ENCODE measurements around the gene ANKRD17.
A peak's percentile ranks its signal among the peaks of the same experiment; 100 is the strongest.

ANKRD17 gene

DNA sequence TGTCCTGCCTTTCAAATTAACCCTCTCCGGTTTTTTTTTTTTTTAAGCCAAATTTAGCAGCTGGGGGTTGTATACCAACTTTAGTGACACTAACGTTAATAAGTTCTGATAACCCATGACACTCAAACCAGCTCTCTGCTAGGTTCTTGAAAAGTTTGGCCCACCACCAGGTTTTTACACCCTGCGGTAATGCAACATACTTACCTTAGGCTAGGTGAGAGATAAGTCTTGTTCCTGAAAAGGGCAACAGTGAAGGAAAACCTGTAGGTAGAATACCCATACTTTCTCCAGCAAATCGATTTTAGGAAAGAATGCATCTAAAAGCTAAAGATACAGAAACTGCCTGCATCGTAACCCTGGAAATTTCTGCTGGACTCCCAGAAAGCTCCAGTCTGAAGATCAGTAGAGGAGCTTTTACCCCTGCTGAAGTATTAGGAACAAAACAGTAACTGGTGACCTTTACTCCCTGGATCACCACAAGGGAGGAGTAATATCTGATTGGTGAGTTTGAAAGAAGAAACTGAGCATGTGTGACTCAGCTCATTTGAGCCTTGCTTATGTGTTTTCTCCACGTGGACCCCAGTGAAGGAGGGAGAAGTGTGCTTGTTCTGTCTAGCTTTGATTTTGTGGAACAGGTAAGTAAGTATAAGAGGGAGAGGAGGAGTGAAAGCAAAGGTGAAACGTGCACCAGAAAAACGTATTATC is 154.6 kb downstream of the ANKRD17 start:
- TF ChIP-seq CTCF (conservative IDR thresholded peaks at IDR 0.05; ENCODE audit: low read depth, low read length), result no peak
- DNase-seq (ENCODE audit: low read depth), result peak; percentile 37
- no peak overlapping the region for H3K4me3 ChIP-seq (ENCODE audit: low read depth, low read length)

DNA sequence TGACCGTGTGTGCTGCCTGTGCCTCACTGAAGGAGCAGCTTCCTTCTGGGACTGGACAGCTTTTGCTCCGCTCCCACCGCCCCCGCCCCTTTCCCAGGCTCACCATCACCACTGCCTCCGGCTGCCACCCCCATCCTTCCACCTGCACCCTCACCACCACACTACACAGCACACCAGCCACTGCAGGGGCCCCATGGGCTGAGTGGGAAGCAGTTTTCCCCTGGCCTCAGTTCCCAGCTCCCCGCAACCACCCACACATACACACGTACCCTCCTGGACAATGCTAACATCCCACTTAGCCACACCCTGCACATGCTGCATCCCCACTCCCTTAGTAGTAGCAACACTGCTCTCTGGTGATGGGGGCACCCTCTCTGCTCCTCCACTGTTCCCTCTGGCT is 159.5 kb downstream of the ANKRD17 start:
- no peak for DNase-seq (ENCODE audit: low read depth)
- TF ChIP-seq CTCF (conservative IDR thresholded peaks at IDR 0.05; ENCODE audit: low read depth, low read length), result no peak

DNA sequence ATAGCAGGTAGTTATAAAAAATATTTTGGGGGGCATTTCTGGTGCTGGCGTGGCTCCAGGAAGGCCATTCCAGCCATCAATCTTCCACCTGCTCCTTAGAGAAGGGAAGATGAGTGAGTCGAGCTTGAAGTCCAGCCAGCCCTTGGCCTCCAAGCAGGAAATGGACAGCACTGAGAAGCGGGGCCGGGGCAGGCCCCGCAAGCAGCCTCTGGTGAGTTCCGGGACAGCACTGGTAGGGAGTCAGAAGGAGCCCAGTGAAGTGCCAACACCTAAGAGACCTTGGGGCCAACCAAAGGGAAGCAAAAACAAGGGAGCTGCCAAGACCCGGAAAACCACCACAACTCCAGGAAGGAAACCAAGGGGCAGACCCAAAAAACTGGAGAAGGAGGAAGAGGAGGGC is 159.9 kb downstream of the ANKRD17 start:
- no peak overlapping the region for H3K4me3 ChIP-seq (ENCODE audit: low read depth, low read length)
- TF ChIP-seq CTCF (conservative IDR thresholded peaks at IDR 0.05; ENCODE audit: low read depth, low read length), result no peak
- no peak for DNase-seq (ENCODE audit: low read depth)

More for the DNA sequence above, 159.5 kb downstream of the ANKRD17 start:
- no peak overlapping the region for H3K4me3 ChIP-seq (ENCODE audit: low read depth, low read length)

DNA sequence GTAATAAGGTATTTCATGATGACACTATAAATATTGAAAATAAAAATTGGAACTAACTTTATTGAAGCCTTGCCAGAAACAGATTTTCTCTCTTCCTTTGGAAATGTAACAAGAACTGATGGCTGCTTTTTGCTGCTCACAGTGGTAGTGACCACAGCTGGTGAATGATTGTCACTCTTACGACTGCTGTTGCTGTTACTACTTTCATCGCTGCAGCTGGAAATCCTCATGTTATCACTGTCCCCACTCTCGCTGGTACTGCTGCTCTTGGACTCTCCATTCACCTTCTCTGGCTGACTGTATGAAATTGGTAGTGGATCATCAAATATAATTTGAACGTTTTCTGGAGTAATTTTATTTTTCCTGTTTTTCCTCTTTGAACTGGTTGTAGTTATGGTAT is 160.6 kb downstream of the ANKRD17 start:
- no peak overlapping the region for H3K4me3 ChIP-seq (ENCODE audit: low read depth, low read length)
- TF ChIP-seq CTCF (conservative IDR thresholded peaks at IDR 0.05; ENCODE audit: low read depth, low read length), result no peak
- DNase-seq (ENCODE audit: low read depth), result no peak

DNA sequence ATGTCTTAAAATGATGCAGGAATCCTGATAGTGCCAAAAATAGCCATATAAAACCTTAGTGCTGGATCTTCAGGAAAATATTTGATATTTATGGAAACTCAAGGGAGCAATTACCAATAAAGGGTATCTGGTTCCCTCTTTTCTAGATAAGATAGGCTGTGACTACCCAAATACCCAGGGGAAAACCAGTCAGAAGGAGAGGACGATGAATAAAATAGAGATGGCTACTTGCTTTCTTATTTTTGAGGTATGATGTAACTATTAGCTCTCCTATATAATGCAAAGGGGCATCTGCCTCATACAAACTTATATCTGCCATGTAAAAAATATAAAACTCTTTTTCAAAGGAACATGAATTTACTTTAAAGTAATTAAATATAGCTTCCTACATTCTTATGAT is 165.7 kb downstream of the ANKRD17 start:
- no peak for DNase-seq (ENCODE audit: low read depth)
- no peak overlapping the region for H3K4me3 ChIP-seq (ENCODE audit: low read depth, low read length)
- no peak for TF ChIP-seq CTCF (conservative IDR thresholded peaks at IDR 0.05; ENCODE audit: low read depth, low read length)

DNA sequence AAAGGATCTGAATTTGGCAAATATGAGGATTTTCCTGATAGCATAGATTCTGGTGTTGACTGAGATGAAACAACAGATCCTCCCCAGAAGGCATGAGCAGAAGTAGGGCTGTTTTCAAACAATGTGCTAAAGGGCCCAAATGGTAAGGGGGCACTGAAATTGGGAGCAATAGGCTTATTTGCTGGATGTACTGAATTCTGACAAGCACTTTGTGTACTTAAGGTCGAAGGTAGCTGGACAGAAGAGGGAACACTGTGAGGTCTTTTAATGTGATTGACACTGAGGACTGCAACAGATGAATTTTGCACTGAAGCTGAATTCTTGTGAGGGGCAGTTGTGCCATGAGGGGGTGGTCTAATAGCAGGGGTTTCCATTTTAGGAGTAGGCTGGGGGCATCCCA is 167.9 kb downstream of the ANKRD17 start:
- H3K4me3 ChIP-seq (ENCODE audit: low read depth, low read length), result no peak overlapping the region
- no peak for DNase-seq (ENCODE audit: low read depth)
- TF ChIP-seq CTCF (conservative IDR thresholded peaks at IDR 0.05; ENCODE audit: low read depth, low read length), result no peak

DNA sequence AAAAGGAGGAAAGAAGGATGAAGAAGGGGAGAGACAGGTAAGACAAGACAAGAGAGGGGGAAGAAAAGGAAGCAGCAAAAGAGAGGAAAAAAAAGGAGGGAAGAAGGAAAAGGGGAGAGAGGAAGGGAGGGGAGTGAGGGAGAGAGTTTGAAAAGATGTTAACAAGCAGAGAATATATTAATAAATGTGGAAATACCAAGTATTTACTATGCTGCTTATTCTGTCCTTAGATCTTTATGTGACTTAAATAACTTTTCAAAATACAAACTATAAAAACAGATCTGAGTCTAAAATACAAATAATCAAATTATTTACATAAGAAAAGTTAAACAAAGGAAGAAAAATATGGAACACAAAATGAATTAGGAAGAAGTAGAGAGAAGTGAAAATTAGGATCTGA is 170.7 kb downstream of the ANKRD17 start:
- no peak overlapping the region for H3K4me3 ChIP-seq (ENCODE audit: low read depth, low read length)
- no peak for DNase-seq (ENCODE audit: low read depth)
- TF ChIP-seq CTCF (conservative IDR thresholded peaks at IDR 0.05; ENCODE audit: low read depth, low read length), result no peak

Measured in choroid plexus epithelial cell (primary cell).